Keratinocyte (primary cell): ENCODE results near the gene SLC5A5.

Experiments
- EZH2 ChIP-seq: IDR thresholded peaks from one replicate; pipeline ENCODE4 v1.6.1; 2012; ENCODE audit warnings: inconsistent platforms, mild to moderate bottlenecking, low read length, moderate library complexity
- TF ChIP-seq, protein P1 (sequence below), 3 experiments: IDR thresholded peaks in 1 of 3; conservative IDR thresholded peaks in 1 of 3; optimal IDR thresholded peaks in 1 of 3; 2 replicates in 2 of 3; 3 replicates in 1 of 3; pipeline versions ENCODE3 to v1.5.1; 2011; ENCODE audit warnings: low read length in 3 of 3, mild to moderate bottlenecking in 3 of 3, moderate library complexity in 2 of 3, control low read depth in 1 of 3, inconsistent platforms in 1 of 3; ENCODE audit not compliant: insufficient read depth in 2 of 3; ENCODE audit errors: extremely low read depth in 1 of 3

DNA sequence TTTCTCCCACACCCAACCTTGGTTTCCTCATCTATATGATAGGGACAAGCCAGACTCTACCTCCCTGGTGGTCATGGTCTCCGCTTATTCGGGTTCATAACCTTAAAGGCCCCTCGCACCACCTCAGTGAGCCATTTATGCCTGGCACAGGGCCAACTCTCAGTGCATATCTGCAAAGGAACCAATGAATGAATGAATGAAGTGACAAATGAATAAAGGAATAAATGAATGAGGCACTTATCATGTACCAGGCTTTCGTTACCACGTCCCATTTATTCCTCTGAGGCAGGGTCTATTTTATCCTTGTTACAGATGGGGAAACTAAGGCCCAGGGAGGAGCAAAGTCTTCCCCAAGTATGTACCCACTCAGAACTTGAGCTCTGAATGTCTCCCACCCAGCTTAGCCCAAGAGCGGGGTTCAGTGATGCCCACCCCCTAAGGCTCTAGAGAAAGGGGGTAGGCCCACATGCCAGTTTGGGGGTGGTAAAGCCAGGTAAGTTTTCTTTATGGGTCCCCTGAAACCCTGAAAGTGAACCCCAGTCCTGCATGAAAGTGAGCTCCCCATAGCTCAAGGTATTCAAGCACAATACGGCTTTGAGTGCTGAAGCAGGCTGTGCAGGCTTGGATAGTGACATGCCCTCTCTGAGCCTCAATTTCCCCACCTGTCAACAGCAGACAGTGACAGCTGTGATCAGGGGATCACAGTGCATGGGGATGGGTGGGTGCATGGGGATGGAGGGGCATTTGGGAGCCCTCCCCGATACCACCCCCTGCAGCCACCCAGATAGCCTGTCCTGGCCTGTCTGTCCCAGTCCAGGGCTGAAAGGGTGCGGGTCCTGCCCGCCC, 490 bp upstream of the SLC5A5 start:
- TF ChIP-seq, protein P1, sequence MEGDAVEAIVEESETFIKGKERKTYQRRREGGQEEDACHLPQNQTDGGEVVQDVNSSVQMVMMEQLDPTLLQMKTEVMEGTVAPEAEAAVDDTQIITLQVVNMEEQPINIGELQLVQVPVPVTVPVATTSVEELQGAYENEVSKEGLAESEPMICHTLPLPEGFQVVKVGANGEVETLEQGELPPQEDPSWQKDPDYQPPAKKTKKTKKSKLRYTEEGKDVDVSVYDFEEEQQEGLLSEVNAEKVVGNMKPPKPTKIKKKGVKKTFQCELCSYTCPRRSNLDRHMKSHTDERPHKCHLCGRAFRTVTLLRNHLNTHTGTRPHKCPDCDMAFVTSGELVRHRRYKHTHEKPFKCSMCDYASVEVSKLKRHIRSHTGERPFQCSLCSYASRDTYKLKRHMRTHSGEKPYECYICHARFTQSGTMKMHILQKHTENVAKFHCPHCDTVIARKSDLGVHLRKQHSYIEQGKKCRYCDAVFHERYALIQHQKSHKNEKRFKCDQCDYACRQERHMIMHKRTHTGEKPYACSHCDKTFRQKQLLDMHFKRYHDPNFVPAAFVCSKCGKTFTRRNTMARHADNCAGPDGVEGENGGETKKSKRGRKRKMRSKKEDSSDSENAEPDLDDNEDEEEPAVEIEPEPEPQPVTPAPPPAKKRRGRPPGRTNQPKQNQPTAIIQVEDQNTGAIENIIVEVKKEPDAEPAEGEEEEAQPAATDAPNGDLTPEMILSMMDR (optimal IDR thresholded peaks at IDR 0.05 in 1 of 3, IDR thresholded peaks at IDR 0.05 in 1 of 3, conservative IDR thresholded peaks at IDR 0.05 in 1 of 3; ENCODE audit: extremely low read depth in 1 of 3, insufficient read depth in 2 of 3, low read length in 3 of 3), result no peak
- peak; percentile 33 for TF ChIP-seq EZH2
